ENCODE results near the gene LRP5.

LRP5 gene

GRCh38 chr11:68379206-68379605 is 66.8 kb downstream of the LRP5 start:
- H3K27ac ChIP-seq: peak overlapping the region; percentile 100
- no peak for TF ChIP-seq CTCF (conservative IDR thresholded peaks at IDR 0.05)

GRCh38 chr11:68380786-68381622 is 68.6 kb downstream of the LRP5 start:
- TF ChIP-seq CTCF (conservative IDR thresholded peaks at IDR 0.05): no peak
- peak overlapping the region; percentile 100 for H3K27ac ChIP-seq

- H3K27ac ChIP-seq: peak overlapping the region; percentile 100
- no peak for TF ChIP-seq CTCF (conservative IDR thresholded peaks at IDR 0.05)
These were observed 69.3 kb downstream of the LRP5 start for GRCh38 chr11:68381716-68382115.

GRCh38 chr11:68382358-68382998 is 70.1 kb downstream of the LRP5 start:
- no peak for TF ChIP-seq CTCF (conservative IDR thresholded peaks at IDR 0.05)
- H3K27ac ChIP-seq: peak overlapping the region; percentile 100

- peak; percentile 98 for TF ChIP-seq CTCF (conservative IDR thresholded peaks at IDR 0.05)
- peak overlapping the region; percentile 34; the same call in 1 of the 2 replicates for H3K27ac ChIP-seq
These were observed 71.6 kb downstream of the LRP5 start for GRCh38 chr11:68383976-68384501.

GRCh38 chr11:68384530-68385081 is 72.2 kb downstream of the LRP5 start:
- H3K27ac ChIP-seq: peak overlapping the region; percentile 34; the same call in 1 of the 2 replicates
- TF ChIP-seq CTCF (conservative IDR thresholded peaks at IDR 0.05): no peak

- H3K27ac ChIP-seq: no peak overlapping the region
- no peak for TF ChIP-seq CTCF (conservative IDR thresholded peaks at IDR 0.05)
These were observed 72.7 kb downstream of the LRP5 start for GRCh38 chr11:68385128-68385527.

All from VCaP (cell line).